GM20431 (cell line): ENCODE data around the gene SEC14L1.

ENCODE experiments used
- in situ Hi-C: fragments of 300-500 bp; cut with MseI, MboI; formaldehyde crosslinking; loops from one replicate; pipeline ENCODE4 v1.15.0; 2020; ENCODE audit warnings: low sequenced_read_pairs; ENCODE audit not compliant: unreplicated experiment

Gene SEC14L1

DNA sequence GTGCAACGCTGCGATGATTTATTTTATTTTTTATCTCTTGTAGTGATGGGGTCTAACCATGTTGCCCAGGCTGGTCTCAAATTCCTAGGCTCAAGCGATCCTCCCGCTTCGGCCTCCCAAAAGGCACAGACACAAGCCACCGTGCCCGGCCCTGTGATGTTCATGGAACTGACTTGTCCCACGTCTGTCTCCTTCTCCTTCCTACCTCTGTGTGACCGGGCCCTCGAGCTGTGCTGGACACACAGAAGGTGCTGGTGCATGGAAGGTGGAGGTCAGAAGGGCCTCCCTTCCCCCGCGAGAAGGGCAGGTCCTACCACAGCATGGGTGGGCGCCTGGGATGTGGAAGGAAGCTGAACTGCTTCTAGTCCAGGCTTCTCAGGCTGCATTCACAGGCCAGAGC, 88.0 kb downstream of the SEC14L1 start:
- in situ Hi-C loops, result no loop called here

DNA sequence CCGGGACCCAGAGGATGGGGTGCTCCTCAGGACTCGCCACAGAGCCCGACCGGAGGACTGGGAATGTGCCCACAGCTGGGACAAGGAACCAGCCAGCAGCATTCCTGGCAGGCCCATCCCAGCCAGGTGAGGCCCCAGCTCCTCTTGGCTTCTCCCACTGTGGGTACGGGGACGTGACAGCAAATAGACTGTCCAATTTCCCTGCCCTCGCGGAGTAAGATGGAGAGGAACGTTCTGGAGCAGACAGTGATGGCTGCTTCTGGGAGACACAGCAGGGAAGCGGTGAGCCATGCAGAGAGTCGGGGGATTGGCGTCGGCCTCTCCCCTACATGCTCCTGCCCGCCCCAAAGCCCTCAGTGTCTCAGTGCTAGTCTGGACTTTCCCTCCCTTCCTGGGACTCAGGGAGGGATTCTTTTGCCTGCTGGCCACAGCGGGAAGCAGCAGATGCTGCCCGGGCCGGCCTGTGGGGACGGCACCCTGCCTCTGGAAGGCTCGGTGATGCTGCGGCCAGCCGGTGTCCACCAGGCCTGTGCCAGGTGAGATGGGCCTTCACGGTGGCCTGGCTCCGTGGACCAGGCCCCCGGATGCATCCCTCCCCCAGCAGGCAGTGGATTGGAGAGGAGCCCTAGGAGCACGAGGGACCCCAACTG, 89.1 kb downstream of the SEC14L1 start:
- in situ Hi-C loops, result no loop called here

DNA sequence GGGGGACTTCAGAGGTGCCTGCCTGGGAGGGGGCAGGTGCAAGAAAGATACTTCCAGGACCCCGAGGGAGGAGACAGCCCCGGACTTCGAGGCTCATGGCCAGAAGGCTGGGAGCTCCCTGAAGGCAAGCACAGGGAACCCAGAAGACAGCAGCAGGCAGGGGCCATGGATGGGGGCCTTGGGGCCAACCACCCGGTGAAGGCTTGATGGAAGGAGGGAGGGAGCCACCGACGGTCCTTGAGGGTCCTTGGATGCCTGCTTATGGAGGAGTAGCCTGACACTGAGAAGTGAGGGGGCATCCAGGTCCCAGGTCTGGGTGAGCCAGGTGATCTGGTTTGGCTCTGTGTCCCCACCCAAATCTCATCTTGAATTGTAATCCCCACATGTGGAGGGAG, 89.7 kb downstream of the SEC14L1 start:
- in situ Hi-C loops, result no loop called here

DNA sequence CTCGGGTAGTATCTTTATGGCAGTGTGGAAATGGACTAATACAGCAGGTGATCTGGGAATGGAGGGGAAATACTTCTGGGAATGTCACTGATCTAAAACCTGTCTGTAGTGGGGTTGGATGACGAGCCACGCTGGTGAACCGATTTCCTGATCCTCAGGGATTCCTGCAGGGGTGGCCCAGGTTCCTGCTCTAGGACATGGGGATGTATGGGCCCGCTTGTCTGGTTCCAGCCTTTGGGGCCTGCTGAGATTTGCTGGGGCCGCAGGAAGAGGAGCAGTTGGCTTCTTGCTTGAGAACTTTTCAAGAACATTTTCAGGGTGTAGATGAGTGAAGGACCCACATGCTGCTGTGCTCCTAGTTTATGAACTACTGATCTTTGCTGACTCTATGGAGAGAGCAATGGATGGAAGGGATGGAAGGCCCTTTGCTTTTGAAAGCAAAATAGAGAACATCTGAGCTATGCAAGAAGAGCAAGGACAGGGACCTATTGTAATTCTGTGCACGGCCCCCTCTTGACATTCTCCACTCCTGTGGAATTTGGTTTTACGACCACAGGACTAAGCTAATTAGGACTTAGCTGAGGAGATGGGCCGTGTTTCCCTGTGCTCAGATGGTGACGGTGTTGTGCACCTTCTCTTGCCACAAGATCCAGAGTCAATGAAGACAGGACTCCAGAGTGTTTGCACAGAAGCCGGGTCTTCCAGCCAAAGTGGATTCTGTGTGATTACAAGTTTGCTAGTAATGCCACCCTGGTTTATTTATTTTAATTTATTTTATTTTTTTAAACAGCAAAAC, 90.5 kb downstream of the SEC14L1 start:
- in situ Hi-C loops, result no loop called here

DNA sequence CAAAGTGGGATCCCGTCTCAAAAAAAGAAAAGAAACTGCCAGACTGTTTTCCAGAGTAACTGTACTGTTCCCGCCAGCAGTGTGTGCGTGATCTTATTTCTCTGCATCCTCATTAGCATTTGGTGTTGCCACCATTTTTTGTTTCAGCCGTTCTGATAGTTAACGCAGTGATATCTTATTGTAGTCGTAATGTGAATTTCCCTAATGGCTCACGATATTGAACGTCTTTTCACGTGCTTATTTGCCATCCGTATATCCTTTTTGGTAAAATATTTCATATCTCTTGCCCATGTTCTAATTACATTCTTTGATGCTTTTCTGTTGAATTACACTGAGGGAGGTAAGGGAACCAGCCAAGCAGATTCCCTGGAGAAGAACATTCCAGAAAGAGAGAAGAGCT, 92.4 kb downstream of the SEC14L1 start:
- in situ Hi-C loops, result no loop called here

DNA sequence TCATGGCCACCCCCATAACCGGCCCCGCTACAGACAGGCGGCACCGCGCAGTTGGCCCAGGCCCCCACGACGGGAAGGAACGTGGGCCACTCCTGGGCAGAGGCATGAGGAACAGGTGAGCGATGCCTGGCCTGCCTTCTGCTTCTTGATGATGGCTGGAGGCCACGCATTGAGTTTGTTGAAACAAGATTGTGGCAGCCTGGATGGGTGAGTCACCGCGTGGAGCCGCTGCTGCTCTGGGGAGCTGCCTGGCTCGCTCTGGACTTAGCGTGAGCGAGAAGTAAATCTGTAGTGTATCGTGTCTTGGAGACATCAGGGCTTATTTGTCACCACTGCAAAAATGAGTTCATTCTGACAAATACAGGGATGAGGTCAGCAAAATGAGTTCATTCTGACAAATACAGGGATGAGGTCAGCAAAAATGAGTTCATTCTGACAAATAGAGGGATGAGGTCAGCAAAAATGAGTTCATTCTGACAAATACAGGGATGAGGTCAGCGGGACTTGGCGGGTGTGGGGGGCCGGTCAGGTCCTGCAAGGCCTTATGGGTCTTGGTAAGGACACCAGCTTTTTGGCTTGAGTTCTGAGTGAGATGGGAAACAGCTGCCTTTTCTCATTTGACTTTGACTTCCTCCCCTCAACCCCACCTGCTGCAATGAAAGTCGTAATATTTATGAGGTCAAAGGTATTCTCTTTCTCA, 93.0 kb downstream of the SEC14L1 start:
- in situ Hi-C loops, result no loop called here

DNA sequence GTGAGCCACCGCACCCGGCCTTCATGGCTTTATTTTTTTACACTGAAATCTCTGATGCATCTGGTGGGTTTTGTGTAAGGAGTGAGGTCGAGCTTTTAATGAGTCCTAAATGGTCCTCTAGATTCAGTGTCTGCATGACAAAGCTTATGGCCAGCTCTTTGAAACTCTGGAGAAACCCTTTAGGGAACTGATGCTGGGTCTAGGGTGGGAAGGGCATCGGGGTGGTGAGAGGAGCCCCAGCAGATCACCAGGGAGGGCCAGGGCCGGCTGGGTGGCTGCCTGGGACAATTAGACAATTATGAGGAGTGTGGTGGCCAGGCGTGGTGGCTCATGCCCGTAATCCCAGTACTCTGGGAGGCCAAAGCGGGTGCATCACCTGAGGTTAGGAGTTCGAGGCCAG, 93.9 kb downstream of the SEC14L1 start:
- in situ Hi-C loops, result no loop called here

DNA sequence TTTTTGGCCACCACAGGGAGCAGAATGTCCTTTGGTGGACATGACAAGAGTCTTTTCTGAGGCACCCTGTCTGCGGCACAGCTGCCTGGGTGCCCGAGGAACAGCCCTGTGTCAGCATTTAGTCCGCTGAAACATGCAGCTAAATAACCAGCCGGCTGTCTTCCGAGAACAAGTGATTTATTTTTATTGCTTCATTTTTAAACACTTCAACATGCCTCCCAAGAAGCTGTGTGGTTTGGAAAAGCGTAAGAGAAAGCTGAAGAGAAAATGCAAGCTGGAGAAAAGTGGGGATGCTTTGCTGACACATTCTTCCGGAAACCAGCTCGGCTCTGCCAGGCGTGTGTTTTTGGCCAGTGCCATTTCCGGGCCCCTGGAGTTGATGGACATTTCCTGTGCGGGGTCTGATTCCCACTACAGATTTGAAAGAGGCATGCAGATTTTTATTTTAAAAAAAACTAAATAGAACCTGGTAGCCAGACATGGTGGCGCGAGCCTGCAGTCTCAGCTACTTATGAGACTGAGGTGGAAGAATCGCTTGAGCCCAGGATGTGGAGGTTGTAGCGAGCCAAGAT, 94.7 kb downstream of the SEC14L1 start:
- in situ Hi-C loops, result no loop called here

DNA sequence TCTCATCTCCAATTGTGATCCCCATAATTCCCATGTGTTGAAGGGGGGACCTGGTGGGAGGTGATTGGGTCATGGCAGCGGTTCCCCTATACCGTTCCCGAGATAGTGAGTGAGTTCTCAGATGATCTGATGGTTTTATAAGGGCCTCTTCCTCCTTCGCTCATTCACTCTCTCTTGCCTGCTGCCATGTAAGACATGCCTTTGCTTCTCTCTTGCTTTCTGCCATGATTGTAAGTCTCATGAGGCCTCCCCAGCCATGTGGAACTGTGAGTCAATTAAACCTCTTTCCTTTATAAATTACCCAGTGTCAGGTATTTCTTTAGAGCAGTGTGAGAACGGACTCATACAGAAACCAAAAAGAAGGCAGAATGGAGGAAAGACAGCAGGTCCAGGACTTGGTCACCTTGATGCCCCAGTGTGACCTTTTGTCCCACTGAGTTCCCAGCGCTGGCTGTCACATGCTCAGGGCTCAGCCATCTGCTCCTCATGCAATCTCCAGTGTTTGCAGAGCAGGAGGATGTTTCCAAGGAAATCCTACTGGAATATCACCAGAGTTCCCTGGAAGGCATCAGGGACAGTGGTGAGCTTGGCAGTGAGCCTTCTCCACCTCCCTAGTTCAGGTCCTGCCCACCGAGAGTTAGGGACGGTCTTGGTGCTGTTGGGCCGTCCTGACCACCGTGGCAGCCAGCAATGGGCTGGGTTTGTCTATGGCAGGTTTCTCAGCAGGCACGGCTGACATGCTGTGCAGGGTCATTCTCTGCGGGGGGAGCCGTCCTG, 96.7 kb downstream of the SEC14L1 start:
- in situ Hi-C loops, result no loop called here

DNA sequence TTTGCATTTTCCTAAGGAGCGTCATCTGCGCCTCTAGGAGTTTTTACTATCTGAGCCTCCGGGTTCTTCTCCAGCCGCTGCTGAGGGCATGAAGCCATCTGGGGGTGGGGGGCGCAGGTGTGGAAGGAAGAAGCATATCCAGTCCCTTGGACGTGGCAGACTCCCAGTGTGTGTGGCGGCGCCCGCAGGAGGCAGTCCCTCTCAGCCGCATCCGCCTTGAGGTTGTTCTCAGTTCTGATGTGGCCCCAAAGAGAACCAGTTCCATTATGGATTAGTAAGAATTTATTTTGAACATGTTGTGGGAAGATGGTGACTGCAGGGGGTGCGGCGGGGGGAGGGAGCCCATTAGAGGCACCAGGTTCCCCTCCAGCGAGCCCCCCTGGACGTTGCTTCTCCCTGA, 100.2 kb downstream of the SEC14L1 start:
- in situ Hi-C loops, result no loop called here

DNA sequence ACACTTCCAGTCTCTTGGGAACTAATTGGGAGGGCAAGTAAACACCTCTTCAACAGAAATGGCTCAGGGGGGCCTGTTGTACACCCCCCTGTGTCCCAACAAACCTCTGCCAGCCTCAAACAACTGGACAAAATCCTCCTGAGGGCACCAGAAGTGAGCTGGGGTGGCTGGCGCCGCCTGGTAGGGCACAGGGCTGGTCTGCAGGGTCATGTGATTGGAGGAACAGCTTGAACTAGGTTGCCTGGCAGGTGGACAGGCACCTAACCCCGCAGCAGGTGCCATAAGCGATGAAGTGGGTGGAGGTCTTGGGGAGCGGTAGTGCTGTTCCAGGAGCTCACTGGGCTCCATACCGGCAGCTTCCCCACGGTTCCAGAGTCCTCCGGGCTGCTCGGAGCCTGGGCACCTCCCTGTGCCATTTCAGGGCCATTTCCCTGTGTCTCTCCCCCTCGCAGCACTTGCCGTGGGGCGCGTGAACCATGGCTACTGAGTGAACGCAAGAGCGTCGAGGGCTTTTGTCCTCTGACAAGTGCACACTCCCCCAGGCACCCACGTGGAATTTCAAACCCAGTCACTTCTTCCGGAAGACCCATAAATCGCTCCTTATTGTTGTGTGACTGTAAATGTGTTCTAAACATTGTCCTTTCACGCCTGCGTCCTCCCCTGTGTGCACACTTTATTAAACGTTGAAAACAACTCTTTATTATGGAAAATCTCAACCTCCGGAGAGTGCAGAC, 101.5 kb downstream of the SEC14L1 start:
- in situ Hi-C loops, result no loop called here

DNA sequence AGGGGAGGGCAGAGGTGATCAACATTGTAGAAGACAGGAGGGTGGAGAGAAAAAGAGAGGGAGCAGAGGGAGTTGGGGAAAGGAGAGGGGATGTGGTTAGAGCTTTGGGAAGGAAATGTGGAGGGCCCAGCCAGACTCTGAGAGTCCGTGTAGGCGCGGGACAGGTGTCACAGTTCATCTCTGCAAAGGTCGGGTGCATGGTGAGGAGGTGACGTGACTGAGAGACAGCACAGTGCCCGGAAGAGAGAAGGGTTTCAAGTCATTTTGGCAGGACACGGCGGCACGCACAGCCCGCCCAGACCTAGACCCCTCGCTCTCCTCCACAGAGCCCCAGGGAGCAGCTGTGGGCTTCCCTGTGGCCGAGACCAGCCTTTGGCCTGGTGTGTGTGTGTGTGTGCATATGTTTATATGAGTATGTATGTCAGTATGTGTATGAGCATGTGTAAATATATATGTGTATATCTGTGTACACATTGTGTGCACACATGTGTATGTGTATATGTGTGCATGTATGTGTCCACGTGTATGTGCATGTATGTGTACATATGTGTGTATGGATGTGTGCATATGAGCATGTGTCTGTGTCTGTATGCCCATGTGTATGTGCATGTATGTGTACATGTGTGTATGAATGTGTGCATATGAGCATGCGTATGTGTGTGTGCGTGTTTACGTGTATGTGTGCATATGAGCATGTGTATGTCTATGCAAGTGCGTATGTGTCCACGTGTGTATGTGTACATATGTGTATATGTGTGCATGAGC, 104.6 kb downstream of the SEC14L1 start:
- in situ Hi-C loops, result loop anchor here (5.0 kb wide), 1 partner anchor 153 kb away; no protein-coding TSS in a partner anchor

DNA sequence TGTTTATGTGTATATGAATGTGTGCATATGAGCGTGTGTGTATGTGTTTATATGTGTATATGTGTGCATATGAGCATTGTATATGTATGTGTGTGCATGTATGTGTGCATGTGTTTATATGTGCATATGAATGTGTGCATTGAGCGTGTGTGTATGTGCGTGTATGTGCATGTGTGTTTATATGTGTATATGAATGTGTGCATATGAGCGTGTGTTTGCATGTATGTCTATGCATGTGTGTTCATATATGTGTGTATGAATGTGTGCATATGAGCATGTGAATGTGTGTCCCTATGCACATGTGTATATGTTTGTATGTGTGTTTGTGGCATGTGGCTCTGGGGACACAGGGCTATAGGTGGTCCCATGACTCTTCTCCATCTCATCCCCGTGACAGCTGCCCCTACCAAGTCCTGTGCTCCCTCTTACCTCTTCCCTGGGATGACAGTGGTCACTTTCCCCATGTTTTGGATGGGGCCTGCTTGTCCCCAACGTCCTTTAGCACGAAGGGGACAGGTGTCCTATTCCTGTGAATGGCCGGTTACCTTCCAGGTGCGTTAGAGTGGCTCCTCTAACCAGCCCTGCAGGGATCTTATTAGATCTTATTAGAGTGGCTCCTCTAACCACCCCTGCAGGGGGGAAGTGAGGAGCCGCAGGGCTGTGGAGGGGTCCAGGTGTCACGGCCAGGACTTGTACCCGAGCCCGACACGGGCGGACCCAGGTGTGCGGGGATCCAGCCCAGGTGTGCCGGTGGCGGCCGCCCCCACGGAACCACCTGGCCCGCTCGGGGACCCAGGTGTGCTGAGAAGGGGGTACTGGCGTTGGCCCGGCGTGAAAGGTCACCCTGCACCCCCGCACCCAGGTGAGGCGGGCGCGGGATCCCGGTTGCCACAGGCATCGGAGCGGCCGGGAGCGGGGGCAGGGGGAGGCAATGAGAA, 105.6 kb downstream of the SEC14L1 start:
- in situ Hi-C loops, result loop anchor here (5.0 kb wide), 1 partner anchor 154 kb away; no protein-coding TSS in a partner anchor

DNA sequence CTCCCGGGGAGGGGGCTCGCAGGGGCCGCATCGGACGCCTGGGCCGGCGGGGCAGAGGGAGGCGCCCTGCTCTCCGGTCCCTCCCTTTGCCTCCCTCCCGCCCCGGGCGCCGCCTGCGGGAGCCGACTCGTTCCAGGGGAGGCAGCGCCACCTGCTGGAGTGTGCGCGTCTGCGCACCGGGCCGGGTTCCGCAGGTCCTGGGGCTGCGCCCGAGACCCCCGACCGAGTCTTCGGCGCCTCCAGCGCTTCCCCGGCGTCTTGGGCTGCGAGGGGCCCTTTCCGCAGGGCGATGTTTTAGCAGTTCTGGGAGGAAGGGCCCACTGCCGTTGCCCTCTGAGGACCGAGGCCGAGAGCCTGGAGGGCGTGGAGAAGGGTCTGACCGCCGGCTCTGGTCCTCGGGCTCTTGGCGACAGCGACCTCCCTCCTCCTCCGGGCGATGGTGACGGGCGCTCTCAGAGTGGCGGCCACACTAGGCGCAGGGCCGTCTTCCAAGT, 106.3 kb downstream of the SEC14L1 start:
- in situ Hi-C loops, result loop anchor here (5.0 kb wide), 1 partner anchor 155 kb away; no protein-coding TSS in a partner anchor

DNA sequence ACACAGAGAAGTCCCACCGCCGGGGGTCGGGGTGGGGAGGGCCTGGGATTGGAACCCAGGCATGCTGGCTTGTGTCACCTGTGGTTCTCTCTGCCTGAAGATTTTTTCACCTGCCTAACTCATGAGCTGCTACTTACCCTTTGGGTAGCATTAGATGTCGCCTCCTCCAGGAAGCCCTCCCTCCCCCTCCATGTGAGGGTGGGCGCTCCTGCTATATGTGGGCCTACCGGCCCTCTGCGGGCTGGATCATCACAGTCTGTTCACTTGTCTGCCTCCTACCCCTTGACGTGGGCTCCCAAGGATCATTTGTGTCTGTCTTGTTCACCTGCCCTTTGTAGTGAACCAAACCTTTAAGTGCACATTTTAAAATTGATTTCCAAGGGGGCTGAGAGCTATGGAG, 106.8 kb downstream of the SEC14L1 start:
- in situ Hi-C loops, result loop anchor here (5.0 kb wide), 1 partner anchor 155 kb away; no protein-coding TSS in a partner anchor

DNA sequence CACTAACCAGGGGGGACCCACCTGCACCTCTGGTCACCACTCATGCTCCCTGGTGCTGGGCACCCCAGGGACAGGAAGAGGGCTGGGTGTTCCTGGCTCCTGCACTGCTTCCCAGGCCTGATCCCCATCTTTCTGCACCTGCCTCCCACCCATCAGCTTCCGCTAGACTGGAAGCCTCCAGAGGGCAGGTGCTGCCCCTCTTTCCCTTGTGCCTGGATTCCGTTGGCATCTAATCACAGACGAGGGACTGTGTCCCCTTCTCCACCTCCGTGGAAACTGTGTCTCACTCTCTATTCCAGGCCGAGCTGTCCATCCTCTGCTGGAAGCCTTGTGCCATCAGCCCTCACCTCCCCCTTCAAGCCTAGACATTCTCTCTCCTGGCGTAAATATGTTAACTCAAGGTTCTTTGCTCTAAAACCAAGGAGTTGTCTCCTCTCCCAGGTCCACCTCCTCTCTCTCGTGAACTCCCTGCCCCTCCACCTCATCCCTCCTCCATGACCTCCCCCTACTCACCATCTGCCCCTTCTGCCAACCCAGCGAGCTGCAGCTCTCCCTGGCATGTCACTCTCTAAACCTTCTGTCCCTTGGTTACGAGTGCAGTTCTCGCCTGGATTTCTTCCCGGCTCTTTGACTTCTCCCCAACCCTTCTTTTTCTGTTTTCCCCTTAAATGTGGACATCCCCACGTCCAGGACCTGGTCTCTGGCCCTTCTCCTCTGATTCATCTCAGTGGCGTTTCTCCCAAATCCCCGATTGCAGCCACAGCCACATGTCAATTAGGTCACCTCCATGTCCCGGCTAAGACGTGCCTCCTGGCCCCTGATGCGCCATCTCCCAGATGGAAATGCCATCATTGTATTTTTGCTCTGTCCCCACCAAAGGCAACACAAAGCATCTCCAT, 107.7 kb downstream of the SEC14L1 start:
- in situ Hi-C loops, result loop anchor here (5.0 kb wide), 1 partner anchor 156 kb away; no protein-coding TSS in a partner anchor
